Activated CD8-positive, alpha-beta memory T cell treated with anti-CD3 and anti-CD28 coated beads, Interleukin-2, amount 50 U/mL, for 1 hour (primary cell): ENCODE measurements around the gene KIRREL3.

Experiments
- DNase-seq: peaks from one replicate; pipeline ENCODE4 v3.0.0-alpha.2; 2020; ENCODE audit errors: extremely low read depth

The KIRREL3 gene

DNA sequence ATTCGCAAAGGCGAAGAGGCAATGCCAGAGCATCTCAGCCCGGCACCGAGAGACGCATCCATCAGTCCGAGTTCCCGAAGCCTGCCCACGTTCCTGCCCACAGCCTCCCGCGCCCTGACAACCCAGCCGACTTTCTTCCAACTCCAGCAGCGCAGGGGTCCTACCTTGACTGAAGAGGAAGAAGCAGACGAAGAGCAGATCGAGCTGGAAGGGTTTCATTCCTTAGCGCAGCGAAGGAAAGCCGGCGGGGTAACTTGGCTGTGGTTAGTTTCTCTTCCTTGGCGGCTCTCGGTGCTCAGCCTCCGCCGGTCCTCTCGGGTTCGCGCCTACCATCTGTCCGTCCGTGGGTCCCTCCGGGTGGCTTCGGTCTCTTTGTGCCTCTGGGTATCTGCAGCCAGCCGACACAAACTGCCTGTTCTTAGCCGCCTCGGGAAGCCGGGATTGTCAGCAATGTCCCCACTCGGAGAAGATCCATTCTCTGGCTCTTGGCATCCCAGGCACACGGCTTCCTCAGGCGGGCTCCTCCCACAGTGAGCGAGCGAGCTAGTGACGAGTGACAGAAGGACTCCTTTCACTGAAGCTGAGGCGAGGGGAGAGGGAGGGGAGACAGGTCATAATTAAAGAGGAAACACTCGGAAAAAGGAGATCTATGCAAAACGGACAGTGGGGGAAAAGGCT, at the start of gene KIRREL3:
Gene KIRREL3 (minus strand): TSS at position 480 of the 678 bp plus-strand sequence.
- no peak for DNase-seq

DNA sequence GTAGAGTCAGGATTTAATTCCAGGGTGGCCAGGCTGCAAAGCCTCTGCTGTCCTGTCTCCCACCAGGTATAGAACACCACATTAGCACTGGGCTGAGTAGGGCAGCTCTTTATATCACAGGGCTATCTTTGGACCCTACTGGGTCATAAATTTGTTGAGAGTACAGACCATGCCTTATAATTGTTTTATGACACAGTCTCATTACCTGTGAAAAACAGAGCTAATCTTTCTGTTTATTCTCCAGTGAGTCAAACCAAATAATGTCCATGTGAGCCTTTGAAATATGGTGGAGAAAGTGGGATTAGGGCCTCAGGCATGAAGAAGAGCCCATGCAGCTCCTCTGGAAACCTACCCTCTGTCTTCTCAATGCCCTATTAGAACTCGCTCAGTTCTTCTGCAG, 49.6 kb upstream of the KIRREL3 start:
- DNase-seq = no peak

DNA sequence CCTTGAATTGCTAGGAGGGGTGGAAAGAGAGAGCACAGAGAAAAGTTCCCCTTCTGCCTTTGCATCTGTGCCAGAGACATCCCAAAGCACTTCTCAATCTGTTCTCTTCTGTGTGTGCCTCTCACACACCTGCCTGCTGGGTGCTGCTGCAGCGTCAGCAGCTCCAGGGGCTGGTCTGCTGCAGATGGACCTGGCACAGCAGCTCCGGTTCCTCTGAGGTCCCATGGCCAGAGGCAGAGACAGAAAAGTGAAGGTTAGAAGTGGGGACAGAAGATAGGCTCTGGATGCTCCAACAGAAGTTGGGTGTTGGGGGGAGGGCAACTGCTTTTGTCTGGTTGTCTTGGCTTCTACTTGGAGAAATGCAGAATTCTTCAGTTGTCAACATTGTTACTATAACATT, 48.9 kb upstream of the KIRREL3 start:
- DNase-seq = no peak

DNA sequence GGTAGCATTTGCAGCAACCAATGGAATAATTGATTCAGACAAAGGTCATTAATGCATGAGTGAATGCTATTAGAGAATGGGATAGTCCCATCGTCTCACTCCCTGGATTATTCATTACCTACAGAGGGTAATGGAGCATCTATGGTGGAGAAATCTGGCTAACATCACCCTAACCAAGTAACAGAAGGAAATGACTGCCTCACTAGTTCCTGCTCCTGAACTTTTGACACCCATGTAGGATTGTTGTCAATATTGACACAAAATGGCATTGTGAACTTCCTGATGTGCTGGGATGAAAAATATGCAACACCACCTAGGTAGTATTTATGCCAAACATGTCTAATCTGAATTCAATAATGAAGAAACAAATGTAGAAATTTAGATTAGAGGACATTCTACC, 44.0 kb upstream of the KIRREL3 start:
- no peak for DNase-seq

DNA sequence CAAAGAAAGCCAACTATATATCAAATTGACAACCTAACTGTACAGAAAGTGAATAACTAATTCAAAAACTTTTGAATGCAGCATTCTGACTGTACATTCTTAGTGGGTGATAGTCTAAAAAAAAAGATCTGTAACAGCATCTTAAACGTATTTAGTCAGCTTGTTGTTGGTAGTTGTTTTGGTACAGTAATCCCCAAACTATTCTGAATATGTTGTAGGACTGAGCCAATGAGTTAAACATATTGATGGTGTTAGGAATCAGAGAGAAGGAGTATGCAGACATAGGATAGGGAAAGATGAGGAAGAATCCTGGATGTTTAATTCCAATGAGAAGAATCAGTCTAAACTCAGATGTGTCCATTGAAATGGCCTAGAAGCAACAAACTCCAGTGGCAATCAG, 41.9 kb upstream of the KIRREL3 start:
- no peak for DNase-seq

DNA sequence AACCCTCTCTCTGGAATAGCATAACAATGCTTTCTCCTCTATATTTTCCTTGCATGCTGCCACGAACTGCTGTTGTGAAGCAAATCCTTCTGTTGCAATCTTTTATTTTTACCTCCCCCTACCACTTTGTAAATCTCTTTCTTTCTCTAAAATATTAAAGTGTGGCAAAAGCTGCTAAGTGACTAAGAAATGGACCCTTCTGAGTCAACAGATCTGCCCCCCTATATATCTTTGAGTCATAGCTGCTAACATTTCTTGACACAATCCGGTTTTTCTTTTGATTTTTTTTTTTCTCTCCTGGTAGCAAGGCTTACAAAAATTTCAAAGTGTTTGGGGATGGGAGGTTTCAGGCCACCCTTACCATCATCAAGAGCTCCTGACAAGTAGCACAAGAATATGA, 39.0 kb upstream of the KIRREL3 start:
- no peak for DNase-seq

DNA sequence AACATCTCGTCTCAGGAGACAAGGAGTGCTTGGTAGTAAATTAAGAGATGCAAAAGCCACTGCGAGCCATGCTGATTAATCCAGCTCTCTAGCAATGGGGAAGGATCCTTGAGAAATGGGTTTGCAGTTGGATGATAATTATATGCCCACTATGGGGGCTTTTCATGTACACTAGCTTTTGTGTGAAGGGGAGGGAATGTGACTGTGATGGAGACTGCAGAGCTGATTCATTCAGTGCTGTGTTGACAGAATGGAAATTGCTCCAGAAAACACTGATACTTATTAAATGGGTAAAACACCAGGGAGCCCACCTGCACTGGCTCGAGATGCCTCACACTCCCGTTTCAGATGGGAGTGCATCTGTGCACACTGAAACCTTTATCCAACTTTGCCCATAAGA, 37.0 kb upstream of the KIRREL3 start:
- DNase-seq = no peak

DNA sequence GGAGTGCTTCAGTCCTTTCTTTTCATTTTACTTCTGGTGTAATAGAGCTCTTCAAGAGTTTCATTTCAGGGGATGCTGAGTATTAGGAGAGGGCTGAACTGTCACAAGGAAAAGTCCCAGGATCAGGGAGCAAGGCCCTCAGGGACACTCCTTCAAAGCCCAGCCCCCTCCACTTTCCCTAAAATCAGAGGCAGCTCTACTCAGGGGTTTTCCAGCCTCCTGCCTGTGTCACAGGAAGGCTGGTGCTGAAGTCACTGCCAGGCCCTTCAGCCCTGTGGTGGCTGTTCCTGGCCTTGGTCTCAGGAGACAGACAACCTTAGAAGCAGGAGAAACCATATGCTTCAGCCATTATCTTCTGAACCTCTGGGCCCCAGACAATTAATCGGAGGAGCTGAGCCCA, 36.4 kb upstream of the KIRREL3 start:
- no peak for DNase-seq

DNA sequence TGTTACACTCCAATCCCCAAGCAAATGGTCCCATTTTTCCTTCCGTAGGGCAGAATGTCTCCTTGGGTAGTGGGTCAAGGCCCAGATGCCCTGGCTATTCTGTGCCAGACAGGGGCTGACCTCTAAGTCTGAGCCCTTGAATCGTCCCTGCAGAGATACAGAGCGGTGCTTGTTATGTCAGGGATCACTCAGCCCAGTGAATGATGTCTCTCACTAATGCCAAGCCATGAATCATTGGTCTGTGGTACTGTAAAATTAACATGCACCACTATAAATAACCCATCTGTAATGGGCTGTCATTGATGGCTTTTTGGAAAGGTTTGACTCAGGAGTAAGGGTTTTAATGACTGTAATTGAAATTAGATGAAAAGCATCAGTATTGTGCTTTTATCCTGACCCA, 35.3 kb upstream of the KIRREL3 start:
- DNase-seq = no peak

DNA sequence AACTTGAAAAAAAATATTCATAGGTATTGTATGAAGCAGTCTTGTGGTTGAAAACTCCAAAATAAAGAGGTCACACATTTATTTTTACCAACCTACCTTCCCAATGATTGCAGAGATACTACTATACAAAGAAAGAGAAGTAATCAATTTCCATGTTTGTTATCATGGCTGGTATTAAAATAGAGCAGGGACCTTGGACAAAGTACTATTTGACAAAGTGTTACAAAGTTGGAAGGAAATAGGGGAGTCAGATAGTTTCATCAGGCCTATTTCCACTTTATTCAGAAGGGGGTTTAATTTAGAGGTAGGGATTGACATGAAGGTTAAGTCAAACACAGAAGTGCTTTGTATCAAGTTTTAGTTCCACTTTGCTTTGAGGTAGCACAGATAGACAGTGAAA, 34.4 kb upstream of the KIRREL3 start:
- no peak for DNase-seq

DNA sequence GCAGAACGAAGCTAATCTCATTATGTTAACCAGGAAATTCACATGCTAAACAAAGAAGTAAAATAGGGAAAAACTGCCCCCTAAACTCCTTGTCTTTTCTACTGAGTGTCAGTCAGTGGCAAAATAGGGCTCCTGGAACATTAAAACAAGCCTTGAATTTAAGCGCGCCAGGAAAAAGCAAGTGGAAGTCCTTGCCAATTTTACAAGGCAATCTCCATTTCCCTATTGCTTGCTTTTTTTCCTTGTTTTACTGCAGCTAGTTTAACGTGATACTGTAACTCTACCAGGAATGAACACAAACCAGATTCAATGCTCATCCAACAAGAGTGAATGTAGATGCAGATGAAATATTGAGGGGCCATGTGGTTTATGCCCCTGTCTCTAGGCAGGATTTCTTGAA, 28.1 kb upstream of the KIRREL3 start:
- DNase-seq = no peak

DNA sequence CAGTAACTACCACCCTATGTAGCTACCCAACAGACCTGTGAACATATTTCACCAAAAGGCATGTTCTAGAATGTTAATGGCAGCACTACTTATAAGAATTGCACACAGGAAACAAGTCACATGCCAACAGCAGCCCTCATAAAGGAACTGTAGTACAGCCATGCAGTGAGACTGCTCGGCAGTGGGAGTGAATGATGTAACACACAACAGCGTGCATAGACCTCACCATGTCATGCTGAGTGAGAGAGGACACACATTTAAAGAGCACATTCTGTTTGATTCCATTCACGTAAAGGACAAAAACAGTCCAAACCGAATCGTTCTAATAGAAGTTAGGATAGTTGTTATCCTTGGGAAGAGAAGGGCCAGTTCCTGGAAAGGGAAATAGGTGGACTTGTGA, 27.2 kb upstream of the KIRREL3 start:
- DNase-seq = no peak

DNA sequence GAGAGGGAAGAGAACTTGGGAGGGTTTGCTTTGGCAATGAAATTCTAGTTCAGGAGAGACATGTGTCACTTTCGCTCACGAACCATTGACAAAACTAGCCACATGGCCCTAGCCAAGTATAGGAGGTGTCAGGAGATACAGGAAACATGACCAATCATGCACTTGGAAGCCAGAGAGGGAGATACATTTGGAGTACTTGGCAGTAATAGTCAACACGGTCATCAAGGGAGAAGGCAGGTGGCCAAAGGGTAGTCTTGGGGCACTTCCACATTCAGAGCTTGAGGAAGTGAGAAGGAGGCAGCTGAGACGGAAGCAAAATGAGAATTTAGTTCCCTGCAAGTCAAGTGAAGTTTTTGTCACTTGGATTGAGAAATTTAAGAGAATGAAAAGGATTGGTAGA, 26.4 kb upstream of the KIRREL3 start:
- no peak for DNase-seq

DNA sequence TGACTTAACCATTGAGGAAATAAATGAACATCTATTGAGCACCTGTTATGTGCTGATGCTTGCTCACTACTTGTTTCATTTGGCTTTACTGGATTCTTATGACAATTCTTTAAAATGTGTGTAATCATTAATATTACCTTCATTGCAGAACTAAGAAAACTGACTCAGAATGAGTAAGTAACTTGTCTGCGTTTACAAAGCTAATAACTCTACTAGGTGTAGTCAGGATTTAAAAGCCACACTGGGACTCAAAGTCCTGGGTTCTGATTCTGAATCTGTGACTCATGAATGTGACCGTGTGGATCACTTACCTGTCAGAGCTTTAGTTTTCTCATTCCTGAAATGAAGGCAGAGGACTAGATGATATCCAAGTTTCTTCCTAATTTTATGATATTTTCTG, 23.4 kb upstream of the KIRREL3 start:
- no peak for DNase-seq

DNA sequence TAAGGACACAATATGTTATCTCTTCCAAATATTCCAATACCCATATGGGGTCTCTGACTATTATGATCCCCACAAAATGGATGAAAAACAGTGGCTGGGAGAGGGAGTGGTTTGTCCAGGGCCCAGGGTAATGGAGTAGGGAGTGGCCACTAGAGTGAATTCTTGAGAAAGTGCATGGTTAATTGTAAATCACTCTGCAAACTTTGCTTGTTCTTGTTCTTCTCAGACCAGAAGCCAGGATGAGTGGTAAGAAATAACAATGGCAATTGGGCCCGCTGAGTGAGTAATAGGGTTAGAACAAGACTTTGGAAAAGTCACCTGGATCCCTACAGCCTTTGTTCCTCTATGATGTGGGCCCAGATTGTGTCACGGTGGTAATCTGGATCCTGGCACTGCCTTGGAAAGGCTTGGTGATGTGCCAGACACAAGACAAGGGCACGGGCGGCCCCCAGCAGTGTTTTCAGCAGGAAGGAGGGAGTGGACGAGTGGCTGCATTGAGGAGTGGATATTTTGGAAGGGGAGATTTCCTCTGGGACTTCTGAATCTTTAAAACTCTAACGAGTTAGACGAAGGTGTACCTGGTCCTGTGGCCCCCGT, 18.2 kb upstream of the KIRREL3 start:
- no peak for DNase-seq

DNA sequence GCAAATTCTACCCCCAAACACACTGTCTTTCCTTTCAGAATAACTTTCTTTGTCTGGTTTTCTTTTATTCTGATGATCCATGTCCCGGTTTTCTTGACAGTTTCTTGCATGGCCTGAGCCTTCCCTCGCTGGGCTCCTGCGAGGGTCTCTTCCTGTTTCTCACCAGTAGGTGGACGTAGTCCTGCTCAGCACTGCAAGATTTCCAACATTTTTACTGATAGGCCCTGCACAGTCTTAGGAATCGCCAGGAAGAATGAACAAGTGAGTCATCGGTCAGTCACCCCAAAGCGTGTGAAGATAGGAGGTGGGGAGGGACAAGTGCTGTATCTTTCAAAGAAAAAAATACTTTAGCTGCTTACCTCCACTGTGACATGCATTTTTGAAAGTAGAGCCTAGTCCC, 16.9 kb upstream of the KIRREL3 start:
- no peak for DNase-seq

DNA sequence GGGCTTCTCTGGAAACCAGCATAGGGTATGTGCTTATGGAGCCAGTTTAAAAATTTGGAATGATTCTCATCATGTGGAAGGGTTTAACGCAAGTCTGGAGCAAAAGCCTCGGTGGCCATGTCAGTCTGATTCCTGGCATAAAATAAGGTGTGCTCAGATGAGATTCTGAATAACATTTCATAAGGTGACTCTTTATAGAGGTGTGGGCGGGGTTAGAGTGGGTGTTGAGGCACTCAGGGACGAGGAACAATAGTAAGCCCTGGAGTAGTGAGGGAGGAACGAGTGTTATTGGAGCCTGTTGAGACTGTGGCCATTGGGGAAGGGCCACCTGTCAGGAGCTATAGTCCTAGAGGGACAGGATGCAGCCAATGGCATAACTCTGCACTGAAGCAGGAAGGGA, 13.0 kb upstream of the KIRREL3 start:
- no peak for DNase-seq

DNA sequence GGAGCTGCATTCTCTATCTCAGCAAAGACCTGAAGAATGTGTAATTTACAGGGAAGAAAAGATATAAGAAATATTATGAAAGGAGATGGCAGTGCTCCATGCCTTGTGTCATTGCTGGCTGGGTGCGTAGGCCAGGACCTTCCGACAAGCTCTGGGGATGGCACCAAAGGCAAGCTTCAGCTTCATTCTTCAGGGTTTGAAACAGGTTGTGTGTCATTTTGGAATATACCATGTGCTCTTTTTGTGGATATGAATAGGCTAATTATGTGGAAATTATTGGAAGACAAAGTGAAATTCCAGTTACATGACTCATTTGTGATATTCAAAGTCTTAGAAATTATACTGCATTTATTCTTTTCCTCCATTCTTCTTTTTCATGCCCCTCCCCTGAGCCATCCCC, 5.7 kb upstream of the KIRREL3 start:
- DNase-seq = no peak

DNA sequence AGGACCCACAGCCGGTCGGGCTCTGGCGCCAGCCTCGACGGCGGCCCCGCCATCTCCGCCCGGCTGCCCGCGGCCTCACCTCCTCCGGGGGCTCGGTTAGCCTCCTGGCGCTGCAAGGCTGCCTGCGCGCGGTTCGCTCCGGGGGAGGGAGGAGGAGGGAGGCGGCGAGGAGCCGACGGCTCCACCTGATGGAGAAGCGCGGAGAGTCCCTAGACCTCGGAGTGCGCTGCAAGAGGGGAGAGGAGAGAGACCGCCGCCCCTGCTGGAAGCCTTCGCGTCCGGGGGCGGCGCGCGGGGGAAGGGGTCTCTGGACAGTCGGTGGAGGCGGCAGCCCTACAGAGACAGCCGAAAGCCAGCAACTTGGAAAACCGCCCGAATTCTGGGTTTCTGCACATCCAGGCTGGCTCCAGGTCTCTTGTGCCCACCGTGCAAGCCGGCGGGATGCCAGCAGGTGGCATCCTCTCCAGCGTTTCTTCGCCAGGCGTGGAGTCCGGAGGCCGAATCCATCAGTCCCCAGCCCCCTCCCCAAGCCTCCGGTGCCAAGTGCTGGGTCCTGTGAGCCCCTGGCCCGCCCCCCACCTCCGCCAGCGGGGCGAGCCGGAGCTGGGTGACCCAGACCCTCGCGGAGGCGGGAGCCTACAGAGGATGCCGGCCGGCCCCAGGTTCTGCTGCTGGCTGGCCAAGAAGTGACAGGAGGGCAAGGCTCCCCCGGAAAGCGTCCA, 2.9 kb upstream of the KIRREL3 start:
- no peak for DNase-seq

DNA sequence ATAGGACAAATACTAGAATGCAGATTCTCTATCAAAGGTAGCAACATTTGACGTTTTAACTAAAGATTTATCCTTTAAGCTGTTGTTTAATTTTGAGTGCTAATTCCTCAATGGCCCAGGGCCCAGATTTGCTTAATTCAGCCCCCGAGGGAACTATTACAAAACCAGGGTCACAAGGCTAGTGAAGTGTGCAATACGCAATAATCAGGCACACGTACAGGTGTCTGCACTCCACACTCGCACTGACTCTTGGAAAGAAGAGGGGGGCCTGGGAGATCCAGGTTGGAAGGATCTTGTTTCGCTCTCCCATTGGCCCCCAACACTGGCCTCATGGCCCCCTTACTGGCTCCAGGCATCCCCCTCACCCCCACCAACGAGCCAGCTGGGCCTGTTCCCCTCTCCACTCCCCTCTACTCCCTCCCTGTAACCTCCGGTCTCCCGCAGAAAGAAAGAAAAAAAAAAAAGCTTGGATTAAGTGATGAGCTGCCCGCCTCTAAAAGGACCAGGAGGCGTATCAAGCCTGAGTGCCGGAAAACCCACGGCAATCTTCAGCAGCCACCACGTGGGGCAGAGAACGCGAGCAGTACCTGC, 2.2 kb upstream of the KIRREL3 start:
- no peak for DNase-seq

DNA sequence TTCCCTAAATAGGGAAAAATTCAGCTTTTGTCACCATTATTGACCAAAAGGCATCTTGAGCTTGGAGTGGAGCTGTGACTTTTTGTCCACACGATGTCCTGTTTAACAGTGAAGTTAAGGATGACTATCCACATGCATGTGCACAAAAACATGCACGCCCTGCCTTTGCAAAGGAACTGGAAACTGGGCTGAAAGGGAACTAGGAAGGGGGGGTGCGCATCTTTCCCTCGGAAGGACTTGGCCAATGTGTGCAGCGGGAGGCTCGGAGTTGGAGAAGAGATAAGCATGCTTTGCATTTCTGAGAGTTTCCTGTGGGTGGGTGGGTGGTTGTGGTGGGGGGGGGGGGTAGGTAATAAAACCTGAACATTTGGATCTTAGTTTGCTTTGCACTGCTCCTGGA, 411 bp upstream of the KIRREL3 start:
- no peak for DNase-seq

DNA sequence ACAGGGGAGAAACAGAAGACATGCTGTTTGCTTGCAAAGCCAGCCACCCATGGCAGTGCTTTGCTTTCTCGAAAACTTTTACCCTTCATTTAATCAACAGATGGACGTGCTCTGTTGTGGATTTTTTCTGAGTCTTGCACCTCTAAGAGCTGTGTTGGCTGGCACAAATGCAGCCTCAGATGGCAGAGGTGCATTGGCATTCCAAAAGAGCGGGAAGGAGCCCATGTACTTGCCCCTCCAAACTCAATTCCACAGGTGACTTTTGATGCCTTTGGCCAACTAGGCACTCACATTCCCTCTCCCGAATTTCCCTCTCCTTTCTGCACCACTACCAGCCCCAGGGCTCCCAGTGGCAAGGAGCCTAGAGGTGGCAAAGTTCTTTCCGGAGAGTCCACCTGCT, 1.2 kb downstream of the KIRREL3 start:
- no peak for DNase-seq

DNA sequence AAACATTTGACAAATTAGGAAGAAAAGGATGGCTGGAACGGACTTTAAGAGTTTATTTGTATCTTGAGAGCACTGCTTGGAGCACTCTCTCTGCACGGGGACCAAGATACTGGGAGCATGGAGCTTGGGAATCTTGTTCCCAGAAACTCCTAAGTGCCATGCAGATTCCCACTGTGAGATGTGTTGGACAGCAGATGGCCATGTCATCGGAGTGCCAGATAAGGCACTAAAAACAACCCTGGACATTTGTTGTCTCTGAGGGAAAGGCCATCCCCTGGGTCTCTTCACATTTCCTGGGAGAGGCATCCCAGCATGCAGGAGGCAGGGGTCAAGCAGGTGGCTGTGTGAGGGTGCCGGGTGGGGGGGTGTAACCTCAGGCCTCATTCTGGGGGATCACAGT, 2.9 kb downstream of the KIRREL3 start:
- no peak for DNase-seq
